Measurements from ENCODE around the gene PAM16.
A peak's percentile ranks its signal among the peaks of the same experiment; 100 is the strongest.

DNA sequence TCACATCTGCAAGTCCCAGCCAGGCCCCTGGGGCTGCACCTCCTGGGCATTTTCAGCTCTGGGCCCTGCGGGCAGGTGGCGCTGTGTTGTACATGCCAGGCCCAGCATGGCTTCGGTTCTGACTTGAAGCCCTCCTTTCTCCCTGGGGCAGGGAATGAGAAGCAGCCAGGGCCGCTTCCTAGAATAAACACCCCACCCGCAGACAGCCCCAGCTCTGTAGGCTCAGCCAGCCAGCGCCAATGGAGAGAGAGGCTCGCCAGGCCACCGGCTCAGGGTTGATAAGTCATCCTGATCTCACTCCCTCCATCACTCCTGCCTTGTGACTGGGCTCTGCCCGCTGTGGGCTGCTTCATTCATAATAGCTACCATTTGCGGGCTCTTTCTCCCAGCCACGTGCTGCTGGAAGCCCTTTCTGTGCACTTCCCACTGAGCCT is 41.3 kb downstream of the PAM16 start:
- no peak for TF ChIP-seq SUZ12 (IDR thresholded peaks at IDR 0.05; ENCODE audit: low read length)
- no peak for TF ChIP-seq CHD2 (IDR thresholded peaks at IDR 0.05; ENCODE audit: low read length)
- no peak for TF ChIP-seq ZNF274 (IDR thresholded peaks at IDR 0.05; ENCODE audit: borderline replicate concordance, extremely low read depth, low read length)
- no peak for TF ChIP-seq EZH2 (IDR thresholded peaks at IDR 0.05; ENCODE audit: low read depth, low read length, severe bottlenecking)
- no peak for TF ChIP-seq SIRT6 (IDR thresholded peaks at IDR 0.05; ENCODE audit: low read length)
- peak; percentile 57; the same call in 1 of the 2 replicates for TF ChIP-seq TAF1 (IDR thresholded peaks at IDR 0.05; ENCODE audit: low read depth, low read length)
